Muscle layer of duodenum (tissue), 2 donors: ENCODE results near the gene EPS8L3.
"Not testable (repeated sequence)": the region's sequence is repeated elsewhere in the genome, so short reads cannot be mapped to it uniquely, and the experiment has no call there.

ENCODE experiments used
- H3K27ac ChIP-seq: one replicate; pipeline ENCODE4 v1.7.0; 2013; ENCODE audit warnings: mild to moderate bottlenecking, low read length
- H3K27me3 ChIP-seq: one replicate; pipeline ENCODE4 v1.7.0; 2013; ENCODE audit warnings: low read depth, mild to moderate bottlenecking, control low read depth, low read length
- H3K36me3 ChIP-seq, 2 donors: one replicate each; pipeline ENCODE4 v1.7.0; 2013; ENCODE audit warnings: low read length in 2 of 2, control low read depth in 1 of 2, mild to moderate bottlenecking in 1 of 2; ENCODE audit not compliant: insufficient read depth in 2 of 2, control insufficient read depth in 1 of 2
- H3K4me1 ChIP-seq, 2 donors: one replicate each; pipeline ENCODE4 v1.7.0; 2013; ENCODE audit warnings: low read length in 2 of 2, mild to moderate bottlenecking in 2 of 2, control low read depth in 1 of 2, moderate library complexity in 1 of 2; ENCODE audit not compliant: insufficient read depth in 2 of 2, control insufficient read depth in 1 of 2
- H3K4me3 ChIP-seq, 2 donors: one replicate each; pipeline ENCODE4 v1.7.0; 2013; ENCODE audit warnings: low read length in 2 of 2, low read depth in 1 of 2, mild to moderate bottlenecking in 1 of 2
- H3K9me3 ChIP-seq, 2 donors: one replicate each; pipeline ENCODE4 v1.7.0; 2013; ENCODE audit warnings: low read length in 2 of 2, control low read depth in 1 of 2, mild to moderate bottlenecking in 1 of 2; ENCODE audit not compliant: control insufficient read depth in 1 of 2
- donor health status: healthy.

The EPS8L3 gene

GRCh38 chr1:109766991-109767636, 3.4 kb upstream of the EPS8L3 start:
- H3K27ac ChIP-seq, H3K4me3 ChIP-seq, H3K9me3 ChIP-seq, H3K36me3 ChIP-seq, H3K4me1 ChIP-seq, H3K27me3 ChIP-seq: not testable (repeated sequence)

- peak overlapping the region; percentile 48 for H3K27ac ChIP-seq
- peaks cover 0 to 6% of the 10 kb centered on the region in 2 donors for H3K4me1 ChIP-seq
- H3K36me3 ChIP-seq, result no peaks in the 10 kb centered on the region
- H3K4me3 ChIP-seq, result no peak overlapping the region
- H3K27me3 ChIP-seq, result no peaks in the 10 kb centered on the region
- H3K9me3 ChIP-seq, result no peaks in the 10 kb centered on the region
These were observed 2.3 kb upstream of the EPS8L3 start for GRCh38 chr1:109765896-109766615.

GRCh38 chr1:109765483-109765815, 1.7 kb upstream of the EPS8L3 start:
- H3K9me3 ChIP-seq, result no peaks in the 10 kb centered on the region
- peaks cover 0 to 12% of the 10 kb centered on the region in 2 donors for H3K4me1 ChIP-seq

GRCh38 chr1:109764561-109765482, 1.1 kb upstream of the EPS8L3 start:
- peaks cover 0 to 13% of the 10 kb centered on the region in 2 donors for H3K4me1 ChIP-seq
- H3K9me3 ChIP-seq, result no peaks in the 10 kb centered on the region
- H3K36me3 ChIP-seq, result no peaks in the 10 kb centered on the region
- H3K4me3 ChIP-seq, result no peak overlapping the region
- peak overlapping the region; percentile 94 for H3K27ac ChIP-seq
- no peaks in the 10 kb centered on the region for H3K27me3 ChIP-seq

More at GRCh38 chr1:109765483-109765815, 1.7 kb upstream of the EPS8L3 start:
- Histone ChIP-seq H3K27ac (peak overlapping the region; percentile 48), H3K36me3 (no peaks in the 10 kb centered on the region), H3K27me3 (no peaks in the 10 kb centered on the region), H3K4me3 (no peak overlapping the region)

GRCh38 chr1:109762821-109763645, 690 bp downstream of the EPS8L3 start:
- peak overlapping the region in 1 of 2 donors; percentile 65 for H3K4me3 ChIP-seq
- peak overlapping the region; percentile 94 for H3K27ac ChIP-seq
- no peaks in the 10 kb centered on the region for H3K9me3 ChIP-seq
- no peaks in the 10 kb centered on the region for H3K36me3 ChIP-seq
- H3K4me1 ChIP-seq, result peaks cover 0 to 13% of the 10 kb centered on the region in 2 donors
- no peaks in the 10 kb centered on the region for H3K27me3 ChIP-seq

- H3K36me3 ChIP-seq, result no peaks in the 10 kb centered on the region
- no peaks in the 10 kb centered on the region for H3K9me3 ChIP-seq
- peaks cover 0 to 13% of the 10 kb centered on the region in 2 donors for H3K4me1 ChIP-seq
- no peaks in the 10 kb centered on the region for H3K27me3 ChIP-seq
- H3K27ac ChIP-seq, result peak overlapping the region; percentile 94
- peak overlapping the region in 1 of 2 donors; percentile 65 for H3K4me3 ChIP-seq
These were observed 1.6 kb downstream of the EPS8L3 start for GRCh38 chr1:109762039-109762585.

GRCh38 chr1:109761227-109762038, 2.3 kb downstream of the EPS8L3 start:
- no peaks in the 10 kb centered on the region for H3K9me3 ChIP-seq
- H3K27me3 ChIP-seq, result no peaks in the 10 kb centered on the region
- H3K4me1 ChIP-seq, result peaks cover 0 to 13% of the 10 kb centered on the region in 2 donors
- H3K36me3 ChIP-seq, result no peaks in the 10 kb centered on the region
- no peak overlapping the region for H3K4me3 ChIP-seq
- no peak overlapping the region for H3K27ac ChIP-seq

GRCh38 chr1:109760581-109761226, 3.0 kb downstream of the EPS8L3 start:
- Histone ChIP-seq H3K27ac (no peak overlapping the region), H3K9me3 (no peaks in the 10 kb centered on the region), H3K36me3 (no peaks in the 10 kb centered on the region), H3K4me3 (no peak overlapping the region), H3K27me3 (no peaks in the 10 kb centered on the region), H3K4me1 (peaks cover 0 to 13% of the 10 kb centered on the region in 2 donors)

- Histone ChIP-seq H3K36me3 (no peaks in the 10 kb centered on the region), H3K4me3 (no peak overlapping the region), H3K27me3 (no peaks in the 10 kb centered on the region), H3K9me3 (no peaks in the 10 kb centered on the region), H3K27ac (no peak overlapping the region), H3K4me1 (peaks cover 0 to 13% of the 10 kb centered on the region in 2 donors)
These were observed 4.0 kb downstream of the EPS8L3 start for GRCh38 chr1:109759513-109760334.
